Measurements from ENCODE around the gene TAAR1. TPM values are rescaled to one million over a fixed set of nuclear protein-coding genes. Genes with fewer than 3 reads are reported as not detected.

TAAR1 gene
- total RNA-seq, 1 experiment from 2014 or later, result not detected

DNA sequence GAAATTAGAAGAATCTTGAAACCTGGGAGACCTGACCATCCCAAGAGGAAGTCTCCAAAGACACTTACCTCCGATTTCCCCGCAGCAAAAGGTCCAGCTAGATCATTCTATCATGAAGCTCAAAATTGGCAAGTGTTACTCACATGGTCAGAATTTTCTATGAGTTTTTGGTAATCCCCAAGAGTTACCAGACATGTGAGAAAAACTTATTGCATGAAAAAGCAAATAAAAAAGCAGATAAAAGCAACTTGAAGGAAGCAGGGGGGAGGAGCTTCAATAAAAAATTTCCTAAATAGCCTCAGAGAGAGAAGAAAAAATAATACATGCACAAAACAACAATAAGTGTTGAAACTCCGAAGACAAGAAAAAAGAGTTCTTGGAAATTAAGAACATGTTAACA, 27.5 kb upstream of the TAAR1 start:
- ChIA-PET POLR2A (no interaction called here), CTCF (no interaction called here)
- no peak overlapping the region for H3K4me3 Mint-ChIP-seq
- H3K4me1 Mint-ChIP-seq, result peaks cover 9% of the 10 kb centered on the region
- TF ChIP-seq, protein P1, sequence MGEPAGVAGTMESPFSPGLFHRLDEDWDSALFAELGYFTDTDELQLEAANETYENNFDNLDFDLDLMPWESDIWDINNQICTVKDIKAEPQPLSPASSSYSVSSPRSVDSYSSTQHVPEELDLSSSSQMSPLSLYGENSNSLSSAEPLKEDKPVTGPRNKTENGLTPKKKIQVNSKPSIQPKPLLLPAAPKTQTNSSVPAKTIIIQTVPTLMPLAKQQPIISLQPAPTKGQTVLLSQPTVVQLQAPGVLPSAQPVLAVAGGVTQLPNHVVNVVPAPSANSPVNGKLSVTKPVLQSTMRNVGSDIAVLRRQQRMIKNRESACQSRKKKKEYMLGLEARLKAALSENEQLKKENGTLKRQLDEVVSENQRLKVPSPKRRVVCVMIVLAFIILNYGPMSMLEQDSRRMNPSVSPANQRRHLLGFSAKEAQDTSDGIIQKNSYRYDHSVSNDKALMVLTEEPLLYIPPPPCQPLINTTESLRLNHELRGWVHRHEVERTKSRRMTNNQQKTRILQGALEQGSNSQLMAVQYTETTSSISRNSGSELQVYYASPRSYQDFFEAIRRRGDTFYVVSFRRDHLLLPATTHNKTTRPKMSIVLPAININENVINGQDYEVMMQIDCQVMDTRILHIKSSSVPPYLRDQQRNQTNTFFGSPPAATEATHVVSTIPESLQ (CRISPR knock-in tag; IDR thresholded peaks at IDR 0.05), result no peak
- TF ChIP-seq, protein P2, sequence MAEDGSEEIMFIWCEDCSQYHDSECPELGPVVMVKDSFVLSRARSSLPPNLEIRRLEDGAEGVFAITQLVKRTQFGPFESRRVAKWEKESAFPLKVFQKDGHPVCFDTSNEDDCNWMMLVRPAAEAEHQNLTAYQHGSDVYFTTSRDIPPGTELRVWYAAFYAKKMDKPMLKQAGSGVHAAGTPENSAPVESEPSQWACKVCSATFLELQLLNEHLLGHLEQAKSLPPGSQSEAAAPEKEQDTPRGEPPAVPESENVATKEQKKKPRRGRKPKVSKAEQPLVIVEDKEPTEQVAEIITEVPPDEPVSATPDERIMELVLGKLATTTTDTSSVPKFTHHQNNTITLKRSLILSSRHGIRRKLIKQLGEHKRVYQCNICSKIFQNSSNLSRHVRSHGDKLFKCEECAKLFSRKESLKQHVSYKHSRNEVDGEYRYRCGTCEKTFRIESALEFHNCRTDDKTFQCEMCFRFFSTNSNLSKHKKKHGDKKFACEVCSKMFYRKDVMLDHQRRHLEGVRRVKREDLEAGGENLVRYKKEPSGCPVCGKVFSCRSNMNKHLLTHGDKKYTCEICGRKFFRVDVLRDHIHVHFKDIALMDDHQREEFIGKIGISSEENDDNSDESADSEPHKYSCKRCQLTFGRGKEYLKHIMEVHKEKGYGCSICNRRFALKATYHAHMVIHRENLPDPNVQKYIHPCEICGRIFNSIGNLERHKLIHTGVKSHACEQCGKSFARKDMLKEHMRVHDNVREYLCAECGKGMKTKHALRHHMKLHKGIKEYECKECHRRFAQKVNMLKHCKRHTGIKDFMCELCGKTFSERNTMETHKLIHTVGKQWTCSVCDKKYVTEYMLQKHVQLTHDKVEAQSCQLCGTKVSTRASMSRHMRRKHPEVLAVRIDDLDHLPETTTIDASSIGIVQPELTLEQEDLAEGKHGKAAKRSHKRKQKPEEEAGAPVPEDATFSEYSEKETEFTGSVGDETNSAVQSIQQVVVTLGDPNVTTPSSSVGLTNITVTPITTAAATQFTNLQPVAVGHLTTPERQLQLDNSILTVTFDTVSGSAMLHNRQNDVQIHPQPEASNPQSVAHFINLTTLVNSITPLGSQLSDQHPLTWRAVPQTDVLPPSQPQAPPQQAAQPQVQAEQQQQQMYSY (CRISPR knock-in tag; IDR thresholded peaks at IDR 0.05), result no peak
- TF ChIP-seq, protein P3, sequence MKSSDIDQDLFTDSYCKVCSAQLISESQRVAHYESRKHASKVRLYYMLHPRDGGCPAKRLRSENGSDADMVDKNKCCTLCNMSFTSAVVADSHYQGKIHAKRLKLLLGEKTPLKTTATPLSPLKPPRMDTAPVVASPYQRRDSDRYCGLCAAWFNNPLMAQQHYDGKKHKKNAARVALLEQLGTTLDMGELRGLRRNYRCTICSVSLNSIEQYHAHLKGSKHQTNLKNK (CRISPR knock-in tag; IDR thresholded peaks at IDR 0.05), result no peak
- TF ChIP-seq, protein P4, sequence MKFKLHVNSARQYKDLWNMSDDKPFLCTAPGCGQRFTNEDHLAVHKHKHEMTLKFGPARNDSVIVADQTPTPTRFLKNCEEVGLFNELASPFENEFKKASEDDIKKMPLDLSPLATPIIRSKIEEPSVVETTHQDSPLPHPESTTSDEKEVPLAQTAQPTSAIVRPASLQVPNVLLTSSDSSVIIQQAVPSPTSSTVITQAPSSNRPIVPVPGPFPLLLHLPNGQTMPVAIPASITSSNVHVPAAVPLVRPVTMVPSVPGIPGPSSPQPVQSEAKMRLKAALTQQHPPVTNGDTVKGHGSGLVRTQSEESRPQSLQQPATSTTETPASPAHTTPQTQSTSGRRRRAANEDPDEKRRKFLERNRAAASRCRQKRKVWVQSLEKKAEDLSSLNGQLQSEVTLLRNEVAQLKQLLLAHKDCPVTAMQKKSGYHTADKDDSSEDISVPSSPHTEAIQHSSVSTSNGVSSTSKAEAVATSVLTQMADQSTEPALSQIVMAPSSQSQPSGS (CRISPR knock-in tag; IDR thresholded peaks at IDR 0.05; ENCODE audit: borderline replicate concordance, low read depth), result no peak
- TF ChIP-seq MXD4 (CRISPR knock-in tag; IDR thresholded peaks at IDR 0.05; ENCODE audit: borderline replicate concordance) (no peak), TEAD1 (CRISPR knock-in tag; IDR thresholded peaks at IDR 0.05) (no peak), SMAD3 (CRISPR knock-in tag; IDR thresholded peaks at IDR 0.05; ENCODE audit: borderline replicate concordance) (no peak), PRRX2 (CRISPR knock-in tag; IDR thresholded peaks at IDR 0.05) (no peak), SMAD4 (CRISPR knock-in tag; IDR thresholded peaks at IDR 0.05) (no peak), RORB (CRISPR knock-in tag; IDR thresholded peaks at IDR 0.05) (no peak), ELF4 (CRISPR knock-in tag; IDR thresholded peaks at IDR 0.05; ENCODE audit: low read depth) (no peak)
- TF ChIP-seq, protein P5, sequence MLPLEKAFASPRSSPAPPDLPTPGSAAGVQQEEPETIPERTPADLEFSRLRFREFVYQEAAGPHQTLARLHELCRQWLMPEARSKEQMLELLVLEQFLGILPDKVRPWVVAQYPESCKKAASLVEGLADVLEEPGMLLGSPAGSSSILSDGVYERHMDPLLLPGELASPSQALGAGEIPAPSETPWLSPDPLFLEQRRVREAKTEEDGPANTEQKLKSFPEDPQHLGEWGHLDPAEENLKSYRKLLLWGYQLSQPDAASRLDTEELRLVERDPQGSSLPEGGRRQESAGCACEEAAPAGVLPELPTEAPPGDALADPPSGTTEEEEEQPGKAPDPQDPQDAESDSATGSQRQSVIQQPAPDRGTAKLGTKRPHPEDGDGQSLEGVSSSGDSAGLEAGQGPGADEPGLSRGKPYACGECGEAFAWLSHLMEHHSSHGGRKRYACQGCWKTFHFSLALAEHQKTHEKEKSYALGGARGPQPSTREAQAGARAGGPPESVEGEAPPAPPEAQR (CRISPR knock-in tag; IDR thresholded peaks at IDR 0.05), result no peak
- ATAC-seq (no peak), DNase-seq (ENCODE audit: low spot score) (no peak)
- H3K36me3 Mint-ChIP-seq, result no peaks in the 10 kb centered on the region
- H3K27ac Mint-ChIP-seq, result no peak overlapping the region
- H3K27me3 Mint-ChIP-seq (ENCODE audit: low read depth), result no peaks in the 10 kb centered on the region
- H3K9me3 Mint-ChIP-seq, result peaks cover 10% of the 10 kb centered on the region

DNA sequence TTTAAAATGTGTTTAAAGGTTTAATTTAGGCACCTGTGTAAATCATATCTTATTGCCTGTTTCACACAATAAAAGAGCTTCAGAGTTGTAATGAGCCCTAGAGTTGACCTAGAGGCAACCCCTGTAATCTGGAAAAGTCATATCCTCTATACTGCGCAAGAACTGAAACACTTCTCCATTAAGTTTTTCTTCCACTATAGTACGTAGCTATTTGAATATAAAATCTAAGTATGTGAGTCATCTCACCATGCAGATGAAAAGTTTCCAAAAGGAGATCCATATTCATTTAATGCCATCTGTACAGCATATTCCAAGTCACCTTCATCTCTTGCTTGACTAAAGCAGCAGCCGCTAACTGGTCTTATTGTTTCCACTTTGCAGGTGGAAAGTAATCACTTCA, 26.0 kb upstream of the TAAR1 start:
- POLR2A ChIA-PET, result no interaction called here
- H3K27ac Mint-ChIP-seq, result no peak overlapping the region
- peaks cover 10% of the 10 kb centered on the region for H3K9me3 Mint-ChIP-seq
- CTCF ChIA-PET, result no interaction called here
- H3K4me1 Mint-ChIP-seq, result peaks cover 9% of the 10 kb centered on the region
- DNase-seq (ENCODE audit: low spot score) (no peak), ATAC-seq (no peak)
- no peaks in the 10 kb centered on the region for H3K36me3 Mint-ChIP-seq
- H3K27me3 Mint-ChIP-seq (ENCODE audit: low read depth), result no peaks in the 10 kb centered on the region
- H3K4me3 Mint-ChIP-seq, result no peak overlapping the region
- TF ChIP-seq MXD4 (CRISPR knock-in tag; IDR thresholded peaks at IDR 0.05; ENCODE audit: borderline replicate concordance), result no peak
- no peak for TF ChIP-seq NR2C2 (CRISPR knock-in tag; IDR thresholded peaks at IDR 0.05)
- TF ChIP-seq ZNF263 (CRISPR knock-in tag; IDR thresholded peaks at IDR 0.05; ENCODE audit: low read depth), result no peak
- TF ChIP-seq, protein P6, sequence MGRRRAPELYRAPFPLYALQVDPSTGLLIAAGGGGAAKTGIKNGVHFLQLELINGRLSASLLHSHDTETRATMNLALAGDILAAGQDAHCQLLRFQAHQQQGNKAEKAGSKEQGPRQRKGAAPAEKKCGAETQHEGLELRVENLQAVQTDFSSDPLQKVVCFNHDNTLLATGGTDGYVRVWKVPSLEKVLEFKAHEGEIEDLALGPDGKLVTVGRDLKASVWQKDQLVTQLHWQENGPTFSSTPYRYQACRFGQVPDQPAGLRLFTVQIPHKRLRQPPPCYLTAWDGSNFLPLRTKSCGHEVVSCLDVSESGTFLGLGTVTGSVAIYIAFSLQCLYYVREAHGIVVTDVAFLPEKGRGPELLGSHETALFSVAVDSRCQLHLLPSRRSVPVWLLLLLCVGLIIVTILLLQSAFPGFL (CRISPR knock-in tag; IDR thresholded peaks at IDR 0.05; ENCODE audit: borderline replicate concordance), result no peak
- TF ChIP-seq ATF1 (CRISPR knock-in tag; IDR thresholded peaks at IDR 0.05), result no peak
- TF ChIP-seq, protein P7, sequence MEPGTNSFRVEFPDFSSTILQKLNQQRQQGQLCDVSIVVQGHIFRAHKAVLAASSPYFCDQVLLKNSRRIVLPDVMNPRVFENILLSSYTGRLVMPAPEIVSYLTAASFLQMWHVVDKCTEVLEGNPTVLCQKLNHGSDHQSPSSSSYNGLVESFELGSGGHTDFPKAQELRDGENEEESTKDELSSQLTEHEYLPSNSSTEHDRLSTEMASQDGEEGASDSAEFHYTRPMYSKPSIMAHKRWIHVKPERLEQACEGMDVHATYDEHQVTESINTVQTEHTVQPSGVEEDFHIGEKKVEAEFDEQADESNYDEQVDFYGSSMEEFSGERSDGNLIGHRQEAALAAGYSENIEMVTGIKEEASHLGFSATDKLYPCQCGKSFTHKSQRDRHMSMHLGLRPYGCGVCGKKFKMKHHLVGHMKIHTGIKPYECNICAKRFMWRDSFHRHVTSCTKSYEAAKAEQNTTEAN (CRISPR knock-in tag; IDR thresholded peaks at IDR 0.05), result no peak
- TF ChIP-seq, protein P8, sequence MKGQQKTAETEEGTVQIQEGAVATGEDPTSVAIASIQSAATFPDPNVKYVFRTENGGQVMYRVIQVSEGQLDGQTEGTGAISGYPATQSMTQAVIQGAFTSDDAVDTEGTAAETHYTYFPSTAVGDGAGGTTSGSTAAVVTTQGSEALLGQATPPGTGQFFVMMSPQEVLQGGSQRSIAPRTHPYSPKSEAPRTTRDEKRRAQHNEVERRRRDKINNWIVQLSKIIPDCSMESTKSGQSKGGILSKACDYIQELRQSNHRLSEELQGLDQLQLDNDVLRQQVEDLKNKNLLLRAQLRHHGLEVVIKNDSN (CRISPR knock-in tag; IDR thresholded peaks at IDR 0.05), result no peak
- TF ChIP-seq TCF7 (CRISPR knock-in tag; IDR thresholded peaks at IDR 0.05; ENCODE audit: low read depth), result no peak
- TF ChIP-seq TEAD1 (CRISPR knock-in tag; IDR thresholded peaks at IDR 0.05), result no peak
- no peak for TF ChIP-seq SMAD4 (CRISPR knock-in tag; IDR thresholded peaks at IDR 0.05)
- TF ChIP-seq TP53 (CRISPR knock-in tag; IDR thresholded peaks at IDR 0.05), result no peak
- no peak for TF ChIP-seq HMGA2 (CRISPR knock-in tag; IDR thresholded peaks at IDR 0.05)
- TF ChIP-seq, protein P9, sequence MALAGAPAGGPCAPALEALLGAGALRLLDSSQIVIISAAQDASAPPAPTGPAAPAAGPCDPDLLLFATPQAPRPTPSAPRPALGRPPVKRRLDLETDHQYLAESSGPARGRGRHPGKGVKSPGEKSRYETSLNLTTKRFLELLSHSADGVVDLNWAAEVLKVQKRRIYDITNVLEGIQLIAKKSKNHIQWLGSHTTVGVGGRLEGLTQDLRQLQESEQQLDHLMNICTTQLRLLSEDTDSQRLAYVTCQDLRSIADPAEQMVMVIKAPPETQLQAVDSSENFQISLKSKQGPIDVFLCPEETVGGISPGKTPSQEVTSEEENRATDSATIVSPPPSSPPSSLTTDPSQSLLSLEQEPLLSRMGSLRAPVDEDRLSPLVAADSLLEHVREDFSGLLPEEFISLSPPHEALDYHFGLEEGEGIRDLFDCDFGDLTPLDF (CRISPR knock-in tag; IDR thresholded peaks at IDR 0.05), result no peak
- TF ChIP-seq RELA (CRISPR knock-in tag; IDR thresholded peaks at IDR 0.05; ENCODE audit: borderline replicate concordance), result no peak

Measured in WTC11 (cell line).